Measurements from ENCODE around the gene GIT1.

Gene GIT1

DNA sequence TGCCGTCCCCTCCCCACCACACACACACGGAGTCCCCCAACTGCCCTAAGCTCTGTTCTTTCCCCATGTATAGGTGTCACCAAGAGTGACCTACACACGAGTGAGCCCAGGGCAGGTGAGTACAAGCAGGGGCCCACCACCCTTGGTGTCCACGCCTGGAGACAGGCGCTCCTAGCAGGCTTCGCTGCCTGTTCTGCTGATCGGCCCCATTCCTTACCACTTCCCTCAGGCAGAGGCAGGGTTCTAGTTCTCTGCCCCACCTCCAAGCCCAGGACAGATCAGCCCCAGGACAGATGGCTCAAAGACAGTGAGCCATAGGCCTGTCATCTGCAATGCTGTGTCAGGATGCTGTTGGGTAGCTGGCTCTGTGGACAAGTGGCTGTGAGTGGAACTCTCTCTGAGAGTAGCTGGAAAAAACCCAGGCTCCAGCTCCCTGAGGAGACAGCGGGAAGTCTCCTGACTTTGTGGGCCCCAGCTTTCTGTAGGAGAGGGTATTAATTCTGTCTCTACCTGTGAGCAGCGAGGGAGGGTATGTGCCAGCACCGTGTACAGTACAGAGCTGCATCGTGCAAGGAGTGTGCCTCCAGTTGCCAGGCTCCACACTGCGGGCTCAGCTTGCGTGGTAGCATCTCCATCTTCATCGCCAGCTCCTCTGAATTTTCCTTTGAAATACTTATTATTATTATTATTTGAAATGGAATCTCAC, 20.1 kb downstream of the GIT1 start:
- Histone ChIP-seq H2AFZ (ENCODE audit: low read length) (no peak overlapping the region), H3K9me3 (ENCODE audit: low read length) (no peaks in the 10 kb centered on the region), H3K9ac (ENCODE audit: low read length) (peak overlapping the region; percentile 81; the same call in 1 of the 2 replicates), H3K9me2 (ENCODE audit: low read depth, low read length) (no peaks in the 10 kb centered on the region), H3K27ac (ENCODE audit: low read depth, low read length, poor library complexity, severe bottlenecking) (no peak overlapping the region), H3K27me3 (ENCODE audit: insufficient read depth, low read length) (no peaks in the 10 kb centered on the region), H3K79me2 (ENCODE audit: insufficient read depth, low read length) (no peaks in the 10 kb centered on the region), H4K20me1 (ENCODE audit: insufficient read depth, low read length) (no peaks in the 10 kb centered on the region), H3K4me2 (ENCODE audit: low read length) (peak overlapping the region; percentile 84), H3K4me1 (ENCODE audit: insufficient read depth, low read length, severe bottlenecking) (peaks cover 32% of the 10 kb centered on the region), H3K4me3 (ENCODE audit: low read depth, low read length, poor library complexity, severe bottlenecking) (peak overlapping the region; percentile 84), H3K36me3 (ENCODE audit: insufficient read depth, low read length) (peaks cover 12% of the 10 kb centered on the region; the same call in 1 of the 2 replicates), H3F3A (ENCODE audit: insufficient read depth, low read length) (no peaks in the 10 kb centered on the region)
- TF ChIP-seq, protein P1, sequence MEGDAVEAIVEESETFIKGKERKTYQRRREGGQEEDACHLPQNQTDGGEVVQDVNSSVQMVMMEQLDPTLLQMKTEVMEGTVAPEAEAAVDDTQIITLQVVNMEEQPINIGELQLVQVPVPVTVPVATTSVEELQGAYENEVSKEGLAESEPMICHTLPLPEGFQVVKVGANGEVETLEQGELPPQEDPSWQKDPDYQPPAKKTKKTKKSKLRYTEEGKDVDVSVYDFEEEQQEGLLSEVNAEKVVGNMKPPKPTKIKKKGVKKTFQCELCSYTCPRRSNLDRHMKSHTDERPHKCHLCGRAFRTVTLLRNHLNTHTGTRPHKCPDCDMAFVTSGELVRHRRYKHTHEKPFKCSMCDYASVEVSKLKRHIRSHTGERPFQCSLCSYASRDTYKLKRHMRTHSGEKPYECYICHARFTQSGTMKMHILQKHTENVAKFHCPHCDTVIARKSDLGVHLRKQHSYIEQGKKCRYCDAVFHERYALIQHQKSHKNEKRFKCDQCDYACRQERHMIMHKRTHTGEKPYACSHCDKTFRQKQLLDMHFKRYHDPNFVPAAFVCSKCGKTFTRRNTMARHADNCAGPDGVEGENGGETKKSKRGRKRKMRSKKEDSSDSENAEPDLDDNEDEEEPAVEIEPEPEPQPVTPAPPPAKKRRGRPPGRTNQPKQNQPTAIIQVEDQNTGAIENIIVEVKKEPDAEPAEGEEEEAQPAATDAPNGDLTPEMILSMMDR (IDR thresholded peaks at IDR 0.05; ENCODE audit: low read length) = no peak
- TF ChIP-seq EZH2 (IDR thresholded peaks at IDR 0.05; ENCODE audit: borderline replicate concordance, low read length) = no peak

DNA sequence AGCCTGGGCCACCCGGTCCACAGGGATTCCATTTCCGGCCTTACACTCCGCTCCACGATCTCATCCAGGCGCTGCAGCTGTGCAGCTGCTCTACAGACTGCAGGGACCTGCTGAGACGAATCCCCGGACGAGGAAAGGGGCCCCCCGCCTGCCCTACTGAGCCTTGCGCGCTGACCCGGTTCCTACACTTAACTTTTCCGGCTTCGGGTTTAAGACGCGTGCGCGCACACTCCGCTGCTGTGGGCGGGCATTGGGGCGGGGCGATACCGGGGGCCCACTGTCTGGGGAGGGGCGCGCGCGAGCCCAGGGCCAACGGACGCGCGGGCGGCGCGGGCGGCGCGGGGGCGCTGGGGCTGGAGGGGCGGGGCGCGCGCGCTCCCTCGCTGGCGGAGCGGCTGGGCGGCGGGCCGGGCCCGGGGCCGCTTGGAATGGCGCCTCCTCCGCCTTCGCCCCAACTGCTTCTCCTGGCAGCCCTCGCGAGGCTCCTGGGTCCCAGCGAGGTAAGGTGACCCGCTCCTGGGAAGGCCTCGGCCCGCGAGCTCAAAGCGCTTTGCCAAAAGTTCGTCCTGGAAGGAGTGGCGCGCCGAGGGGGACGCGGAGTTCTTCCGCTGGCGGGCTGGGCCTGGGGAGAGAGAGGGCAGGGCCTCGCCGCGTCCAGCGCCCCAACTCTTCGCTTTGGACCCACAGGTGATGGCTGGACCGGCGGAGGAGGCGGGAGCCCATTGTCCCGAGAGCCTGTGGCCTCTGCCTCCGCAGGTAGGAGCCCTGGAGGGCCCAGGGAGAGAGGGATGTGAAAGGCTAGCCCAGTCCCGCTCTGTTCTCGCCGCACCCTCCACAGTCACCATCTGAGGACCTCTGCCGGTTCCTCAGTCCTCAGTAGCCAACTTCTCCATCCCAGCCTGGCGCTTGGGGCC, 20.9 kb downstream of the GIT1 start, which contains the start of gene TP53I13:
Gene TP53I13, plus strand, starts transcription at position 371 of the 914 bp plus-strand sequence. Its CDS starts 58 bp downstream, at position 429.
- no peaks in the 10 kb centered on the region for H3K27me3 ChIP-seq (ENCODE audit: insufficient read depth, low read length)
- H3K9me3 ChIP-seq (ENCODE audit: low read length) = no peaks in the 10 kb centered on the region
- H3K79me2 ChIP-seq (ENCODE audit: insufficient read depth, low read length) = no peaks in the 10 kb centered on the region
- no peak within 1 kb of the TSS for H2AFZ ChIP-seq (ENCODE audit: low read length)
- peak within 1 kb of the TSS; percentile 98 for H3K4me2 ChIP-seq (ENCODE audit: low read length)
- peak within 1 kb of the TSS; percentile 56 for H3K27ac ChIP-seq (ENCODE audit: low read depth, low read length, poor library complexity, severe bottlenecking)
- peaks cover 5% of the 10 kb centered on the region; the same call in 1 of the 2 replicates for H3K36me3 ChIP-seq (ENCODE audit: insufficient read depth, low read length)
- no peaks in the 10 kb centered on the region for H4K20me1 ChIP-seq (ENCODE audit: insufficient read depth, low read length)
- no peaks in the 10 kb centered on the region for H3F3A ChIP-seq (ENCODE audit: insufficient read depth, low read length)
- TF ChIP-seq EZH2 (IDR thresholded peaks at IDR 0.05; ENCODE audit: borderline replicate concordance, low read length) = no peak
- TF ChIP-seq, protein P1 (IDR thresholded peaks at IDR 0.05; ENCODE audit: low read length) = no peak
- no peaks in the 10 kb centered on the region for H3K9me2 ChIP-seq (ENCODE audit: low read depth, low read length)
- H3K4me3 ChIP-seq (ENCODE audit: low read depth, low read length, poor library complexity, severe bottlenecking) = peak within 1 kb of the TSS; percentile 84
- H3K9ac ChIP-seq (ENCODE audit: low read length) = peak within 1 kb of the TSS; percentile 88
- peaks cover 37% of the 10 kb centered on the region for H3K4me1 ChIP-seq (ENCODE audit: insufficient read depth, low read length, severe bottlenecking)

DNA sequence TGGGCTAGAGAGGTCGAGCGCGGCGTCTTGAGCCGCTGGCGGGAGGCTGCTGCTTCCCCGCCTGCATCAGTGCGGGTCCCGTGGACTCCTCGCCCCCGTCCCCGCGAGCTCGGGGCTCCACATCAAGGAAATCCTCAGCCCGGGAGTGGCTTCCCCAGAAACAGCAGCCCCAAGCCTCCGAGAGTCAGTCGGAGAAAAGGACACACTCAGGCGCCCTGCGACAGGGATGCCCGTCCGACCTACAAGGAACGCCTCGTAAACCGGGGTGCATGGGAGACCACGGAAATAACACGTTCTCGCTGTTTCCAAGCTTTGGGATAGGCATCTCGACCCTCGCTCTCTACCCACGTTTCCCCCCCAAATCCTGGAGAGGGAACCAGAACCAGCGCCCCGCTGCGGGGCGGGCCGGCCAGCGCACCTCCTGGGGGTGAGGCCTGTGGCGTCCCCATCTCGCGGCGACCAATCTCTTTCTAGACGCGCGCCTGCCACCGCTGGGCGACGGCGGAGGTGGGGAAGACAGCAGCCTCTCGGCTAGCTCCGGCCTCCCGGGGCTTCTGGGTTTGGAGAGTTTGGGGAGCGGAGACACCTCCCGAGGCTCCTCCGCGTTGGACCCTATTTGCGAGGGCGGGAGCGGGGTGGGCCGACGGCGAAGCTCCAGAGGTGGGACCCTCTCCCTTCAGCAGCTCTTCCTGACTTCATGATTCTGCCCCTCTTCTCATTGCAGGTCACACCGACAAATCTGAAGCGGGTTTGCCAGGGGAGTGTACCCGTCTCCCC, 21.7 kb downstream of the GIT1 start:
- Histone ChIP-seq H3K27me3 (ENCODE audit: insufficient read depth, low read length) (no peaks in the 10 kb centered on the region), H3K9me3 (ENCODE audit: low read length) (no peaks in the 10 kb centered on the region), H3K9me2 (ENCODE audit: low read depth, low read length) (no peaks in the 10 kb centered on the region), H3K27ac (ENCODE audit: low read depth, low read length, poor library complexity, severe bottlenecking) (peak overlapping the region; percentile 56), H4K20me1 (ENCODE audit: insufficient read depth, low read length) (no peaks in the 10 kb centered on the region), H3K9ac (ENCODE audit: low read length) (peak overlapping the region; percentile 88), H3K36me3 (ENCODE audit: insufficient read depth, low read length) (no peaks in the 10 kb centered on the region), H3K4me1 (ENCODE audit: insufficient read depth, low read length, severe bottlenecking) (peaks cover 31% of the 10 kb centered on the region), H3K79me2 (ENCODE audit: insufficient read depth, low read length) (no peaks in the 10 kb centered on the region), H3K4me3 (ENCODE audit: low read depth, low read length, poor library complexity, severe bottlenecking) (peak overlapping the region; percentile 84), H2AFZ (ENCODE audit: low read length) (no peak overlapping the region), H3K4me2 (ENCODE audit: low read length) (peak overlapping the region; percentile 98), H3F3A (ENCODE audit: insufficient read depth, low read length) (no peaks in the 10 kb centered on the region)
- TF ChIP-seq, protein P1 (IDR thresholded peaks at IDR 0.05; ENCODE audit: low read length) = peak; percentile 35; the same call in 1 of the 2 replicates
- no peak for TF ChIP-seq EZH2 (IDR thresholded peaks at IDR 0.05; ENCODE audit: borderline replicate concordance, low read length)
